Tongue (tissue), 2 donors: Measurements from ENCODE around the gene P2RY1. TPM values are rescaled to one million over a fixed set of nuclear protein-coding genes. Genes with fewer than 3 reads are reported as not detected.

Experiments
- DNase-seq: peaks from one replicate; pipeline ENCODE4 v3.0.0-alpha.2; 2015
- total RNA-seq: library from RNA; depleted of rRNA; stranded (reverse); fragments of >200 nt; gene quantifications from one replicate; pipeline ENCODE4 v1.2.3, GENCODE V29; 2014

Gene P2RY1, protein sequence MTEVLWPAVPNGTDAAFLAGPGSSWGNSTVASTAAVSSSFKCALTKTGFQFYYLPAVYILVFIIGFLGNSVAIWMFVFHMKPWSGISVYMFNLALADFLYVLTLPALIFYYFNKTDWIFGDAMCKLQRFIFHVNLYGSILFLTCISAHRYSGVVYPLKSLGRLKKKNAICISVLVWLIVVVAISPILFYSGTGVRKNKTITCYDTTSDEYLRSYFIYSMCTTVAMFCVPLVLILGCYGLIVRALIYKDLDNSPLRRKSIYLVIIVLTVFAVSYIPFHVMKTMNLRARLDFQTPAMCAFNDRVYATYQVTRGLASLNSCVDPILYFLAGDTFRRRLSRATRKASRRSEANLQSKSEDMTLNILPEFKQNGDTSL
- total RNA-seq: 16.9 TPM

- DNase-seq: peak; percentile 84
These were observed at the start of gene P2RY1 for GRCh38 chr3:152834776-152835600. P2RY1 (plus strand) TSS chr3:152835131; CDS start chr3:152835783, 652 bp downstream.

DNA sequence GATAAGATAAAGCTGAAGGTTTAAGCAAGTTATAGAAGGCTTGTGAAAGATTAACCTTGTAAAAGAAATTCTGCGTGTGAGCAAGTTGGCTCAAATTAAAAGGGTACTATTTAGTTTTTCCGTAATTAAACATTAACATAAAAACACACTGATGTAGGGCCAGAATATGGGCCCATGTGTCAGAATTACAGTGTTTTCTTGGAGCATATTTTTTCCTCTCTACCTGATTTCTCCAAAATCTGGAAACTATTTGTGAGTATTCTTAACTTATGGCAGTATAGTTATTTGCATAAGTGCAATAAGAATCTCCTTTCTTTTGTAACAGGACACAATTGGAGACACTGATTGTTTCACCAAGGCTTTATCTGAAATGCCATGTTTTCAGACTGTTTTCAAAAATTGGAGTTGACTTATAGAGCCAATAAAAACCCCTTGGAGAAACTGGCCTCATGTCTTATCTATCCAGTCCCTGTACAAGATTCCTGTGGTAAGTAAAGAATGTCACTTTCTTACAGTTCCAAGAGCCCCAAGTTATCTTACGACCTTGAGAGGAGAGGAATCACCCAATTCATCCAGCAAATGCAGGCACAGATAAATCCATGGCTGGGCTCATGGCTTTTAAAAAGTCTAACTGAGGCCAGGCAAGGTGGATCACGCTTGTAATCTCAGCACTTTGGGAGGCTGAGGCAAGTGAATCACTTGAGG, 47.8 kb upstream of the P2RY1 start:
- no peak for DNase-seq

GRCh38 chr3:152790651-152791387, 44.1 kb upstream of the P2RY1 start:
- DNase-seq: no peak

GRCh38 chr3:152793969-152794368, 41.0 kb upstream of the P2RY1 start:
- no peak for DNase-seq

DNA sequence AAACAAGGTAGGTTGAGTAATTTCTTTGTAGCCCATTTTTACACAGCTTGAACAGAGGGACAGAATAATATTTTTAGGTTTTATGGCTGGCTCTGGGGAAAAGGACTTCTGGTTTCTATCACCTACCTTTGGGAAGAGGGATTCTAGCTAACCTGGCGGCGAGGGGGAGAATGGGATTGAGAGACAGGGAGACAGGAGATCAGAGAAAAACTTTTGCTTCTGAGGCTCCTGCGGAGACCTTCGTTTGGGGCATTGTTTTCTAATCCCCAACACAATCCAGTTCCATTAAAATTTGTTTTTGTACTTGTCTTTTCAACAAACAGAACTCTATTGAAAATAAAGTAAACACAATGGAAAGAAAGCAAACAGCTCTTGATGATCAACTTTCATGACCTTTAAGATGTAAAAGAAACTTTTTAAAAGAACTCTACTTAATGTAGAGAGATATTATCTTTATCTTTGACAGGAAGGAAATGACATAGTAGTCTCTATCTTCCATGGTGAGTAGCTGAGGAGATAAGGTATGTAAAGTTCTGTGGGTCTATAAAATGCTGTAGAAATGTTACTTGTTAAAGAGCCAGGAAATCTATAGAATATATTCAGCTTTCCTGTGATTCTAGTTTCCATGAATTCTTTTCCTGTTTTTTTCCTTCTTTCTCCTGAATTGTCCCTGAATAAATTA, 37.0 kb upstream of the P2RY1 start:
- no peak for DNase-seq

DNA sequence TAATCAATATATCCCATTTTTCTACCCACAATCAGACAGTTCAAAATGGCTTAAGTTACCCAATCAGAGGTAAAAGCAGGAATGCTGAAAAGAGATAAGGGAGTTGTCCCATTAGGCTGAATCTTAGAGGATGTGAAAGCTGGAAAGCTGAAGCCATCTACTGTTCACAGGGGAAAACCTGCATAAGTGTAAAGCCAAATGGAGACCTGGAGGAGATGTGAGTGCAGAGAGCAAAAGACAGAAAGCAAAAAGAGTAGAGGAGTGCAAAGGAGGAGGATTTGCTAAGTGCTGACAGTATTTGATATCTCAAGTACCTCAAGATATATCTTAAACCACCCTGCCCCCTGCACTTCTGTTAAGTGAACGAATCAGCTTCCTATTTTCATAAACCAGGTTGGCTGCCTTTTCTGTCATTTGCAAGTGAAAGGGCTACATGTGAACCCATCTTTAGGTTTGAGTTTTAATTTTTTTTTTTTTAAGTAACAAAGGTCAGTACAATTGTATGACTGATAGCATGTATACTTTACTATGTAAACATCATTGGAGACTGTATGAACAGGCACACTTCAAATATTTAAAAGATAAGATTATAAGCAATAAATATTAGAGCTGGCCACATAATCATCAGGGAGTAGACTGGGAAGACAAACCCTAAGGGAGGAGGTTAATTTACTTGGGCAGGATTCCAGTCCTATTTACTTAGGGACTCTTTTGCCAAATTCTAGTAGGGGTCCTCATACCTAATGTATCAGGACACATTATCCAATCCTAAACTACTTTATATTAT, 22.8 kb upstream of the P2RY1 start:
- DNase-seq: no peak

GRCh38 chr3:152817400-152817799, 17.5 kb upstream of the P2RY1 start:
- no peak for DNase-seq

DNA sequence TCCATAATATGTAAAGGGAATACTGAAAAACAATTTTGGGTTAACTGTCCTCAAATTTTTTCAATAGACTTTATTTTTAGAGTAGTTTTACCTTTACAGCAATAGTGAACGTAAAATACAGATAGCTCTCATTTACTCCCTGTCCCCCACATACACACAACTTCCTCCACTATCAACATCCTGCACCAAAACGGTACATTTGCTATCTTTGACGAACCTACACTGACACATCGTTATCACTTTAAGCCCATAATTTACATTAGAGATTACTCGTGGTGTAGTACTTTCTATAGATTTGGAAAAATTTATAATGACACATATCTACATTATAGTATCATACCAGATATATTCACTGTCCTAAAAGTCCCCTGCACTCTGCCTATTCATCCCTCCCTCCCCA, 16.9 kb upstream of the P2RY1 start:
- no peak for DNase-seq

- DNase-seq: peak; percentile 10
These were observed 11.8 kb upstream of the P2RY1 start for GRCh38 chr3:152823173-152823572.

DNA sequence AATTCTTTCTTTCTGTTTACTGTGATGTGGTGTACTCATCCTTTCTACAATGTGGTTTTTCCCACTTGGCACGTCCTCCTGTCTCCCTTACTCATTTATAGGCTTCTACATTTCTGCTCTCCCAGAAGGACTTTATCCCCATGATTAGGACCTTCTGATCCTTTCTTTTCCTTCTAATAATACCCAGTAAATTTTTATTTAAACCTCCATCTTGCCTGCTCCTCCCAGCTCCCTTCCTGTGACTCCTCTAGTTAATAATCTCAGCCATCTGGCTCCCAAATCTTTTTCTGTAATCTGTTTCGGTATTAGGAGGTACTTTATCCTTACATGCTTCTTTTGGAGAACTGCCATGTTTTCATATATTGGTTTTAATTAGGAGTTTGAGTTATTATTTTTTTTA, 11.2 kb upstream of the P2RY1 start:
- DNase-seq: no peak

DNA sequence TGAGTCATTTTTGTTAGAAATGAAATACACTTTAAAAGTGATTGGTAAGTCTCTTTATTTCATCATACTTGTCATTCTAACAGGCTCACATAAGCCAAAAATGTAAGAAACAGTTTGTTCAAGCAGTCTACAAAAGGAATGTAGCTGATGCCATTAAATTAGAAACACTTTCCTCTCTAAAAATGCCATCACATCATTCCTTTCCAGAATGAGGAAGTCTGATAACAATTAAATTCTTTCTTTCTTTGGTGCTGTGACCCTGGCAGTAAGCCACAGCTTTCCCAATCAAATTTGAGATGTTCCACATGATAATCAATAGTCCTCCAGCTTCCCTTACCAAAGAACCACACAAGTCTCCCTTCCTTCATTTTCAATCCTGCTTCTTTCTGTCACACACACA, 9.4 kb upstream of the P2RY1 start:
- no peak for DNase-seq

GRCh38 chr3:152826476-152826875, 8.5 kb upstream of the P2RY1 start:
- DNase-seq: no peak

- DNase-seq: no peak
These were observed 7.6 kb upstream of the P2RY1 start for GRCh38 chr3:152827313-152827712.

DNA sequence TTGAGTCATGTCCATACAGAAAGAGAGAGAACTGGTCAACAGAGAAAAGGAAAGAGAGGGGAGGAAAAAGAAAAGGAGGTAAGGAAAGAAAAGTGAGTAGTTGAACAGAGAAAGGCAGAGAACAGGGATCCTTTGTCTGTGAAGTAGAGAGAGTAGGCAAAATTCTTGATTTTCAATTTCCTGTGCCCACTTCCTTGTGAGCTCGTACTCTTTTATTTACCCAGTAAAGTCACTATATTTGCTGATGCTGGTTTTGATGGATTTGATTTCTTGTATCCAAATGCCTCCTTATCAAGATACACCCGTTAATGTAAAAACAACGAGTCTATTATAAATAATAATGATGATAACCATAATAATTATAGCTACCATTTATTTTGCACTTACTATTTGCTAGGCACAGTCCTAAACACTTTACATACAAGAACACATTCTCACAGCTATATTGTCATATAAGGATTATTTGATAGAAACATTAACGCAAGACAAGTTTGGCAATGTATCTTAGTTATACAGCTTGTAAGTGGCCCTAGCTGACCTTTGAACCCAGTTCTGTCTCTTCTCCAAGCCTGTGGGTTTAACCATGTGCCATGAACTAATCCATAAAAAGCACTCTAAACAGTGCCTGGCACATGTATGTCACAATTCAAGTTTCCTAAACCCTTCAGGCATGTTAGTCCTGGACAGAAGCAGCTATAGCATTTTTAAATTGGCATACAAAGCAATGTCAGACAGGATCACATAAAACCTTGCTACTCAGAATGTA, 6.7 kb upstream of the P2RY1 start:
- DNase-seq: no peak

DNA sequence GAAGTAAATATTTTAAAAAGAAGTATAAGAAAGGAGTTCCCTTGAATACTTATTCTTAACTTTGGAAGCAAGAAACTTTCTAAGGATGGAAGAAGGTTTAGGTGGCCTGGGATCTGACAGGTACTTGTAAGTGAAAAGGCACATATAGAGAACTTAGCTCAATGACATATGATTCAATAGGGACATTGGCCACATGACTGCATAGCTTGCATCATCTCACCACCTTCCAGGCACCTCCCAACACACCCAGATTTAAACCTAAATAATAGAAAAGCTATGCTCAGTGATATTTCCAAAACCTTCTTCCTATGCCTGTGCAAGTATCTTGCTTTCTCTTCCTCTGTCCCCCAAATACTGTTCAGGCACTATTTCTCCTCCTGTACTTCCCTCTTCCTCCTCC, 4.7 kb upstream of the P2RY1 start:
- no peak for DNase-seq

DNA sequence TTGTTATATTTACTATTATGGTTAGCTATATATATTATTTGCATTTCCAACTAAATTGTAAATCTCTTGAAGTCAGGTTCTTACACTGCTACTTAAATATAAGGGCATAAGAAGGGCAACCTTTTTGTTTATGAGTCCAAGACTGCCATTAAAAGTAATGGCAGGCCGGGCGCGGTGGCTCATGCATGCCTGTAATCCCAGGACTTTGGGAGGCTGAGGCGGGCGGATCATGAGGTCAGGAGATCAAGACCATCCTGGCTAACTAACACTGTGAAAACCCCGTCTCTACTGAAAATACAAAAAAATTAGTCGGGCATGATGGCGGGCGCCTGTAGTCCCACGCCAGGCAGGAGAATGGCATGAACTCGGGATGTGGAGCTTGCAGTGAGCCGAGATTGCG, 2.9 kb upstream of the P2RY1 start:
- DNase-seq: no peak

- DNase-seq: no peak
These were observed 1.8 kb upstream of the P2RY1 start for GRCh38 chr3:152833089-152833488.

- peak; percentile 79 for DNase-seq
These were observed 648 bp upstream of the P2RY1 start for GRCh38 chr3:152834191-152834775.

- peak; percentile 56 for DNase-seq
These were observed 721 bp downstream of the P2RY1 start for GRCh38 chr3:152835601-152836102.
